GM19351 (cell line): ENCODE results near the gene SFXN2.
"Not testable (repeated sequence)": the region's sequence is repeated elsewhere in the genome, so short reads cannot be mapped to it uniquely, and the experiment has no call there.

Experiments
- ATAC-seq: cut with Tn5 transposase; IDR thresholded peaks from one replicate; pipeline ENCODE4 v1.9.1; 2021; ENCODE audit warnings: mild to moderate bottlenecking, moderate library complexity; ENCODE audit not compliant: unreplicated experiment

The SFXN2 gene

DNA sequence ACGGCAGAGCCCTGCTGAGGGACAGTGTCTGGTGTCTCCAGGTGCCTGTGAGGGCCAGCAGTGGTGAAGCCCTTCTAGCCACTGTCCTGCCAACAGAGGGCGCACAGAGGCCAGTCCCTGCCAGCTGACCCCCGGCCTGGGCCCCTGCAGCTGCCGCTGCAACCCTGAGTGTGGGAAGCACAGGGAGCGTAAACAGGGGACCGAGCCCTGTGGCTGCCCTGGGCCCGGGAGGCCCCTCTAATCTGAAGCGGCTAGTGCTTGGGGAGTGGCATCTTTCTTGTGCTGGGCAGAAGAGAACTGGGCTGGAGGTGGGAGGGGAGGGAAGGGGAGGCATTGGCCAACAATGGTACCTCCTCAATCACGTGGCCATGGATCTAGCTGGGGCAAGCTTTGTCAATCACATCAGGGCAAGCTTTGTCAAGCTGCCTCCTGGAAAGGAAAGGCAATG, 35.6 kb upstream of the SFXN2 start:
- no peak for ATAC-seq

DNA sequence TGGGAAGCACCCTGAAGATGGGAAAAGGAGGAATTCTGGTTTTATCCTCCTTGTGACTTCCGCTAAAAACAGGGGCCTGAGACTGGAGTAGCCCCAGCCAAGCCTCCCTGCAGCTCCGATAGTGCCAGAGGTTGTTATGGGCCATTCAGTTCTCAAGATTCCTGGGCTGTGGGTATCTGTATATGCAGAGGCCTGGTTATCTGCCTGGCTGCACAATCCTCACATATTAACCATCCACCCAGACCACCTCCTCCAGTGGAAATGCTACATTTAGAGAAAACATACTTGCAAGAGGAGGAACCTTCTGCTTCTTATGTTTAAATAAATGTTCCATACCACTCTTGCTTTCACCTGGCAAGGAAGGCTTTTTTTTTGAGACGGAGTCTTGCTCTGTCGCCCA, 34.8 kb upstream of the SFXN2 start:
- ATAC-seq, result no peak

DNA sequence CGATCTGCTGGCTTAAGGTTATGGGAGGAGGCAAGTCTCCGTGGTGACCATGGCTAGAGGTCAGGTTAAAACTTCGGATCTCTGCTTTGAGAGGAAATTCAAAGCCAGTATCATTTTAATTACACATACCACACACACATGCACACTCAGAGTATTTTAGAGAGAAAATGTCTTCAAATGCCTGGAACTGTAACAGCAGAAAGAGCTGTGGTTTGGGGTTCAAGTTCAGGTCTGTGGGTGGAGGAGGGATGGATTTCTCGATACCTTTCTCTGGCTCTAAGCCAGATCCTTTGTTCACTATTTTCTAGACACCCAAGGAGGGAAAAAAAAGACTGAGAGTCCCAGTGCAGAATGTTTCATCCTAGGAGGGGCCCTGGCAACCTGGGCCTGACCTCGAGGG, 32.7 kb upstream of the SFXN2 start:
- ATAC-seq, result no peak

DNA sequence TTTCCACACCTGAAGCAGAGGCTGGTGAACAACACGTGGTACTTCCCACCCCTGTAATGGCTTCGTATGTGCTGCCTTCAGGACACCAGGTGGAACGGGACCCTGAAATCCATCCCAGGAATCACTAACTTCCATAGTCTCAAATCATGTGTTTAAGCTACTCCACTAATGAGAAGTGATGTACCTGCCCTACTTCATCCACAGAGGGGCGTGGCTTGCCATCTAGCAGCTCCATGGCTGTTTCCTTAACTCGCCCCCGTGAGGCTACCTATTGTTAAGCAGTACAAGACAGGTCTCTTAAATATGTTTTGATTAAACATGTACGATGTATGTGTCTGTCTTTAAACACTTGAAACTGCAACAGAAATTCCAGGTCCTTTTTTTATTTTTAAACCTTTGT, 32.0 kb upstream of the SFXN2 start:
- no peak for ATAC-seq

DNA sequence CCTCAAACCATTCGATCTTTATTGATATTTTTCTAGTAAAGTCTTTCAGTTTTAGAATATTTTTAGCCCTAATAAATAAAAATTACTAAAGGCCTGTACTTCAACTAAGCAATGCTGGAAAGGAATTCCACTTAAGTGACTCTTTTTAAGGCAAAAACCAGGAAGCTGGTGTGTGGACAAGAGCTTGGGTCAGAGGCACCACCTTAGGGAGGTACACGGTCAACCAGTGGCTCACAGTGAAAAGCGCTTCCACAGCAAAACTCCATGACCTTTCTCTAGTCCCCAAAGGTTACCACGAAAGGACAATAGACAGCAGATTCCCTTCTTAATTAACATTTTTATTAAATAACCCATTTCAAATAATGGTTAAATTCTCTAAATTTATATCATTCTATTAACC, 31.5 kb upstream of the SFXN2 start:
- ATAC-seq, result no peak

DNA sequence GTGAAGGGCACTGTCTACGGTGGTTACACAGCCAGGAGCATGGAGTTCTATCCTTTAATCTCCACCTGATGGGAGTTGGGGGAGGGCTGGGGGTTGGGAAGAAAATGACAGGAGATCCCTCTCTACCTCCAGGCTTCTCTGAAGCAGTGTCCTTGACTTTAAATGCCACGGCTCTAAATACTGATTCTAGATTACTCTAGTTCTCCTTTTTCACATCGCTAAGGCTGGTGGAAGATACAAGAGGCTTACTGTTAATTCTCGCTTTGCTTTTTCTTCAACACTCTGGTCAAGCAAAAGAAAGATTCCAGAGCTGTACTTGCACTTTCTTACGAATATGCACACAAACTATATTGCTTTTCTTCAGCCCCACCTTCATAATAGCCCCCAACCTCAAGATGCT, 30.7 kb upstream of the SFXN2 start:
- no peak for ATAC-seq

DNA sequence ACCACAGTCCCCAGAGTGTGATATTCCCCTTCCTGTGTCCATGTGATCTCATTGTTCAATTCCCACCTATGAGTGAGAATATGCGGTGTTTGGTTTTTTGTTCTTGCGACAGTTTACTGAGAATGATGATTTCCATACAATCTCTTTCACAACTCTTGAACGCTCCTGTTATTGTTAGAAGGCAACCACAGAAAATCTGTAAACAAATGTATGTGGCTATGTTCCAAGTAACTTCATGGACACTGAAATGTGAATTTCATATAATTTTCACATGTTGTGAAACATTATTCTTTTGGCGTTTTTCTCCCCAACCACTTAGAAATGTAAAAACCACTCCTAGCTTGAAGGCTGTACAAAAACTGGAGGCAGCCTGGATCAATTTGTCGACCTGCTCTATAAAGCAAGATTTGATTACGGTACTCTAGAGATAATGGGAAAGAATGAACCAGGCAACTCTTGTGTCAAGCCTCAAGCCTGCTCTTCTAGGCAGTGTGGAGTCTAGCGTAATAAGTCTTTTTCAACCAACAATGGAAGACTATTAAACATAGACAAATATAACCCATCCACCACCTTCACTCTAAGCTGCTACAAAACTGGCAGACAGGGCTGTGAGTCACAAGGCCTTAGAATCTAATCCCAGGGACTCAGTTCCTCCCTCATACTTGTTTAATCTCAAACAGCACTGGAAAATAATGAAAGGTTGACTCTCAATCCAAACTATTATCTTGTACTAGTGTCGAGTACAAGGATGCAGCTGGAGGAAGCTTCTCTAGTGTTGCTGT, 23.0 kb upstream of the SFXN2 start:
- ATAC-seq, result no peak

DNA sequence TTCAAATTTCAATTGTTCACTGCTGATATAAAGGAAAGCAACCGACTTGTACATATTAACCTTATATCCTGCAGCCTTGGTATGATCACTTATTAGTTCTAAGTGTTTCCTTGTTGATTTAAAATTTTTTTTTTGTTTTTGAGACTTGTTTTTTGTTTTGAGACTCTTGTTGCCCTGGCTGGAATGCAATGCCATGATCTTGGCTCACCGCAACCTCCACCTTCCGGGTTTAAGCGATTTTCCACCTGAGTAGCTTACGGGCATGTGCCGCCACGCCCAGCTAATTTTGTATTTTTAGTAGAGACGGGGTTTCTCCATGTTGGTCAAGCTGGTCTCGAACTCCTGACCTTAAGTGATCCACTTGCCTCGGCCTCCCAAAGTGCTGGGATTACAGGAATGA, 19.0 kb upstream of the SFXN2 start:
- ATAC-seq, result not testable (repeated sequence)

DNA sequence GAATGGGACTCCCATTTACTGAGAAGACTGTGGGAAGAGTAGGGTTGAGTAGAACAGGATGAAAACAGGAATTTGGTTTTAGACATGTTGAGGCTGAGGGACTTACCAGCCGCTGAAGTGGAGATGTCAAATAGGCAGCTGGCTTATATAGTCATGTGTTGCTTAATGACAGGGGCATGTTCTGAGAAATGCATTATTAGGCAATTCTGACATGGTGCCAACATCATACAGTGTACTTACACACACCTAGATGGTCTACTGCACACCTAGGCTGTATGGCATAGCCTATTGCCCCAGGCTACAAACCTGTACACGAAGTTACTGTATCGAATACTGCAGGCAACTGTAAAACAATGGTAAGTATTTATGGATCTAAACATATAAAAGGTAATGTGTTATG, 17.7 kb upstream of the SFXN2 start:
- ATAC-seq, result no peak

DNA sequence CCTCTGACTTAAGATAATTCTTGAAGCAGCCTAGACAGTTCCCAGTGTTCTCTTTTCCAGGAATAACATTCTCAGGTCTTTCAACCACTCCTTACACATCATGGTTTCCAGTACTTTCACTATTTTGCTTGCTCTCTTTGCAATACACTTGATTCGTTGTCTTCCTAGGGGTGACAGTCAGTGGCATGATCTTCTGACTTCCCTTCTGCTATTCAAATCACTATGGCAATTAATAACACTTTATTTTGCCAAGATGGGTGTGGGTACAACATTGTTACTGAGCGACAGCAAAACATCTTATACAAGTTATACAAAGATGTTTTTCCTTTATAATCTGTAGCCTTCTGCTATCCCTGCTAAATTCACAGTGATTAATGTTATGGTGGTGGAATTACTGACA, 15.5 kb upstream of the SFXN2 start:
- no peak for ATAC-seq

DNA sequence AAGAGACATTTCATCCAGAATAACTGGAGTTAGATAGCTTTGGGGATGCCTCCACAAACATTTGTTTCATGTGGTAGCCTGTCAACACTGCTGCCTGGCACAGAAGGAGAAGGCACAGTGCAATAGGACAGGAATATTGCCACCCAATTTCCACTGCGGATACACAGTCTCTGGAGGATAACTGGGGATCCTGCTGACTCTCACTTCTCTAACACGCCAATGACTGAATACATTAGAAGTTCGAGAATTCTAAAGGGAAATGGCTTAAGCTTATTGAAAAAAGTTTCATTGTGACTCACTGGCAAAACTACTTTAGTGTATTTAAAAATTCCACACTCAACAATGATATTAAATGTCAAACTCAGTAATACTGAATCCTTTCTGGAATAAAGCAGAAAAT, 13.2 kb upstream of the SFXN2 start:
- no peak for ATAC-seq

DNA sequence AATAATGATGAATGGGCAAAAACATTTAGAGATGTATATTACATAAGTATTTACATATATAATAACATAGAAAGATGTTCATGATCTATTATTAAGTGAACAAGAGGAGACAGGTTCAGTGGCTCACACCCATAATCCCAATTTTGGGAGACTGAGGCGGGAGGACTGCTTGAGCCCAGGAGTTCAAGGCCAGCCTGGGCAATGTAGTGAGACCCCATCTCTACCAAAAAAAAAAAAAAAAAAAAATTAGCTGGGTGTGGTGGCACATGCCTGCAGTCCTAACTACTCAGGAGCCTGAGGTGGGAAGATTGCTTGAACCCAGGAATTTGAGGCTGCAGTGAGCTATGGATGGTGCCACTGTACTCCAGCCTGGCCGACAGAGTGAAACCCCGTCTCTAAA, 12.6 kb upstream of the SFXN2 start:
- ATAC-seq, result no peak

DNA sequence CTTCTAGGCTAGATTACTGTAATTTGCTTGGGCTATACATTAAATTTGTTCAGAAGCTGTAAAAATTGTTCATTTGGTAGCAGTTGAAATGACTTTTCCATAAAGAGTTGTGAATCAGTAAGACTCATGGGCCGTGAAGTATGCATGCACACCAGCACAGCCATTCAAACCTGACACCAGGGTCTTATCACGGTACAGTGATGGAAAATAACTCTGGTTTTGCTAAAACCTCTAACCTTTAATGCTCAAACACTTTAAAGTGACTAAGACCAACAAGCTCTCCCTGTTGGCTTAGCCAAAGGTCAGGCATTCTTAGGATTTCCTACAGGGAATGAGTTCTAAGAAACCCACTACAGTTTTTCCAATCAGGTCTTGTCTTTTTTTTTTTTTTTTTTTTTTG, 11.7 kb upstream of the SFXN2 start:
- no peak for ATAC-seq

DNA sequence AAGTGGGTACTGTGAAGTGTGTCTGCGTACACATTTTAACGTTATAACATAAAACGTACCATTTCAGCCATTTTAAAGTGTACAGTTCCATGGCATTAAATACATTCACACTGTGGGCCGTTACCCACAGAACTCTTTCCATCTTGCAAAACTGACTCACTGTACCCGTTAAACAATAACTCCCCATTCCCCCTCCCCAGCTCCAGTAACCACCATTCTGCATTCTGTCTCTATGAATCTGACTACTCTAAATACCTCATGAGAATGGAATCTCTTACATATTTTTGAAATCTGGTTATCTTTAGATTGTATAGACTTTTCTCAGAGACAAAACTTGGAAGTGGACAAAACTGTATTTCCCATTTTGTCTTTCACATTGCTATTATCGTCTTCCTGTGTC, 9.5 kb upstream of the SFXN2 start:
- ATAC-seq, result no peak

DNA sequence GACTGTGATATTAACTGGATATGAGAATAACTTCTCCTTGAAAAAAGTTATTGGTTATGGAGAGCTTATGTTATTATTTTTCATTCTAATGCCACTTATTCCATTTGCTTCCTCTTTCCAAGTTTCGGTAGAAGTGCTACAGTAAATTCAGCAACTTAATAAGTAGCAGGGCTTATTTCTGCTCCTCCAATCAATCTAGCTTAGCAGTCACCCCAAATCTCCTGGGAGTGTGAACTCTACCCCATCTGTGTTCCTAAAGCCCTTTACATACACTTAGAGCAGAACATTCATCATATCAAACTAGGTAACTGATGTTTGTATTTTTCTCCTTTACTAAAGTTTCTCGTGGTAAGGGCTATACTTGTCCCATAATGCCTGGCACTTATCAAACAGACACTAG, 8.9 kb upstream of the SFXN2 start:
- no peak for ATAC-seq

DNA sequence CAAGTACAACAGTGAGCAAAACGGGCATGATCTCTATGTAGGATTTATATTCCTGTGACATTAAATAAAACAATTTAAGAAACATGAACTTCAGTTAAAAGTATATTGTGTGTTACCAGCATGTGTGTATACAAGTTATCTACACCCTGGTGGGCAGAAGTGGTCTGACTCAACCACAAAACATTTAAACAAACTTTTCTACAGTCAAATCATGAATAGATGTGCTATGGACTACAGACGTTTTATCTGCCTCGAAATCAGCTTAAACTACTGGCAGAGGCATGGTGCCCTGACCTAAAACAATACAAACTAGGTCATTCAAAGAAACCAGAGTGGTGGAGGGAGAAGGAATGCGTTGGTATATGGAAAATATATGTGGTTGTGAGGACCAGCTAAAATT, 3.8 kb upstream of the SFXN2 start:
- no peak for ATAC-seq

DNA sequence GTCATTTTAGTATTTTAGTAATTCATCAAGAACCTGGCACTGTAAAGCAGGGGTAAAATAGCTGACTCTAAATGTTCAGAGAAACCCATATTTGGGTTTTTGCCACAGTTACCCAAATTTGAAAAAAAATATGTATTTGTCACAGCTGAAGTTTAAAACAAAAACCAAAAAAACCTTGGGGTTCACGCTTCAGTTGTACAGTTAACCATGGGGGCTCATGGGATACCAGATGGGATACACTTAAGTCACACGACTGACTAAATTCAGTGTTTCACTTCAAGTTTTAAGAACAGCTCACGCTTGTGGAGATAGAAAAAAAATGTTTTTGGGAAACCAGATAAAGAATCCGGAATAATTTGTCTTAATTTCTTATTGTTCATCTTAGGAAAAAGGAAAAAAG, 2.3 kb upstream of the SFXN2 start:
- ATAC-seq, result no peak

DNA sequence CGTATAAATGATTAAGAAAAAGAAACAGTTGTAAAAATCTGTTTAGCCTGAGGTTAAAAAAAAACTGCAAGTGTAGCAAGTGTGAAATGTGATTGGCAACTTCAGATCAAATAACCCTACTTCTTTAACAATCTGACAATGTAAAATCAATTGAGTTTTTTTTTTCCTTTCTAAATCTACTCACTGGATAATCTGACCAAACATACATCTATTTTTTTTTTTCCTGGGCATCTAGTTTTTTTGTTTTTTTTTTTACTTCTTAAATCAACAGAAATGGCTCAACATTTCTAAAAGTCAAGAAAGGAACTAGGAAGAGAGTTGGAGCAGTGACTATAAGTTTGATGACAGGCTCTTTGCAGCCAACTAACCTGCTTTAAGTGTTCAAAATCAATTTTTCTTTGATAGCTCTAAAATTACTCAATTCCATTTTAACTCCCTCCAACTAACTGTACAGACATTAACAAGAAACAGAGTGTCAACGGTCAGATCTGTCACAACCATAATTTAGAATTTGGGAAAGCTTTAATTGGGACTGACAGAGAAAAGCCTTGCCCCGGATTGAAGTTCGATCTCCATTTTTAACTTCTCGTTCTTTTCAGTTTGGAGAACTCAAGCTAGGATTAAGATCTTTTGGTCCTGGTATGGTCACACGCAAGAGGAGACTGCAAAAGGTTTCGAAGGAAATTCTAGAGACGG, 1.4 kb upstream of the SFXN2 start:
- ATAC-seq, result no peak

DNA sequence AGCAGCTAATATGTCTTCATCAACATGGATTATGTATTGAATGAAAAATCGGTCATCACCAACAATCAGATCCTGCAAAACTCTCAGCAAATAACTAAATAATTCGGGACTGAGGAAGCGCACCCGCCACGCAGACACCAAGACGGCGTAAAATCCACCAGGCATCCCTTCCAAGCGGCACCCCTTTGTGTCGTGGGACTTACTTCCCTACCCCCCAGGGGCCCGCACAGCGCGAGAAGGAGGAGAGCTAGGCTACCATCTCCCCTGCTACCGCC, 960 bp upstream of the SFXN2 start:
- ATAC-seq, result peak; percentile 39

DNA sequence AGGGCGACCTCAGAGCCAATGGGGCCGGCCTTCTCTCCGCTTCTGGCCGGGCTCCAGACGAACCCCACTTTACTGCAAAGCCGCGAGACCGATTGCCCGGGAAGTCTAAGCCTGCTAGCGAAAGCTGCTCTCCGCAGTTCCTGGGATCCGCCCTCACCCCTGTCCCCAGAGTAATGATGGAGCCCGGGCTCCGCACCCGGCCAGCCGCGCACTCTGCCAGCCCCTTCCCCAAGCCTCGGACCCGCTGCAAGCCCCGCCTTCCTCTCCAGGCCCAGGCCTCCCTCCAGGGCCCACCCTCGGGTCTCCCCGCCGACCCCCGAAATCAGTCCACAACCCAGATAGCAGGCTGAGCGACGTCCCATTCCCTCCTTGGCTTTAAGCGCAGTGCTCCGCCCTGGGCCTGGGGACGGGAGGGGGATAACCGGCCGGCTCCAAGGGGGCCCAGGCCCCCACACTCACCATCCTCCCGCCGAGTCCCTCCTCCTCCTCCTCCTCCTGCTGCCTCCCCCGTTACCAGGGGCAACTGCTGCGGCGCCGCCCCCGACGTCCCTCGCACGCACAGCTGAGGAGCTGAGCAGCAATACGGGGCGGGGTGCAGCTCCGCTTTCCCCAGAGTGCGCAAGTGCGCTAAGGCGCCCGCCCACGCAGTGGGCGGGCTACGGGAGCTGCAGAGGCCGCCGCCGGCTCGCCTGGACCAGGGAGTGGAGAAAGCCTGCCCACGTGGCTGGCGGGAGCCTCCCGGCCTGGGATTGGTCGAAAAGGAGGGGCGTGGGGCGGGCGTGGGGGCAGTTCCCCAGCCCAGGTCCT, 419 bp upstream of the SFXN2 start, which contains the start of gene ARL3:
TSS of gene ARL3 (minus strand) at position 584 of the 807 bp plus-strand sequence. CDS start at position 462, 122 bp downstream.
- ATAC-seq, result peak; percentile 76

DNA sequence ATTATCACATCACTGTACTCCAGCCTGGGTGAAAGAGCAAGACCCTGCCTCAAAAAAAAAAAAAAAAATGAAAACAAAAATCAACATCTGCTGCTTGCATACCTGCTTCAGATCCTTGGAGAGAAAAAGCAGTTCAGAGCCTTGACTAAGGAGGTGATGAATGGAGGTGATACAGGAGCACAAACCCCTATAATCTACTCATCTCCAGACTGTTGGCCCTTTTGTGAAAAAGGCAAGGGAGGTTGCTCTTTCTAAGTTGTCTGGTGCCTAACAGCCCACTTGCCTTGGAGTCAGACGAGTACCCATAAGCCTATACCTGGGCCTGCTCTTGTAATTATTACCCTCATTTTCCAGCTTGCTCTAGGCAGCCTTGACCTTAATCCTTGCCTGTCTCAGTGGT, 1.4 kb downstream of the SFXN2 start:
- no peak for ATAC-seq
